ENCODE results near the gene NACA. TPM values are rescaled to one million over a fixed set of nuclear protein-coding genes. Genes with fewer than 3 reads are reported as not detected.
"Not testable (repeated sequence)": the region's sequence is repeated elsewhere in the genome, so short reads cannot be mapped to it uniquely, and the experiment has no call there.

NACA gene
- total RNA-seq, 6 donors from 2014 or later, result 419 to 868 (median 611) TPM

GRCh38 chr12:56760460-56760859 lies 35.4 kb upstream of the NACA start:
- DNase-seq (no peak), ATAC-seq (ENCODE audit: low FRiP score in 2 of 2) (no peak)
- no peaks in the 10 kb centered on the region for H3K36me3 ChIP-seq
- no peak overlapping the region for H3K27ac ChIP-seq
- H3K4me3 ChIP-seq, result no peak overlapping the region
- peaks cover 0 to 3% (median 0%) of the 10 kb centered on the region in 4 donors for H3K4me1 ChIP-seq
- H3K9me3 ChIP-seq, result peaks cover 0 to 9% (median 7%) of the 10 kb centered on the region in 4 donors
- H3K27me3 ChIP-seq, result no peaks in the 10 kb centered on the region
- WGBS, 2 donors, result 68 to 85% methylated on average over 7 of the region's 7 CpGs
- no peak for TF ChIP-seq EP300 (IDR thresholded peaks at IDR 0.05)

GRCh38 chr12:56759263-56759908 lies 34.3 kb upstream of the NACA start:
- WGBS, 2 donors, result 61 to 76% methylated on average over 6 of the region's 6 CpGs
- H3K27ac ChIP-seq, result no peak overlapping the region
- no peak overlapping the region for H3K4me3 ChIP-seq
- no peak for TF ChIP-seq CTCF (IDR thresholded peaks at IDR 0.05)
- TF ChIP-seq POLR2A (IDR thresholded peaks at IDR 0.05), result no peak
- TF ChIP-seq EP300 (IDR thresholded peaks at IDR 0.05), result no peak
- no peaks in the 10 kb centered on the region for H3K27me3 ChIP-seq
- ATAC-seq (ENCODE audit: low FRiP score in 2 of 2) (no peak), DNase-seq (no peak)
- H3K9me3 ChIP-seq, result peaks cover 0 to 9% (median 7%) of the 10 kb centered on the region in 4 donors
- H3K36me3 ChIP-seq, result no peaks in the 10 kb centered on the region
- no peaks in the 10 kb centered on the region for H3K4me1 ChIP-seq

DNA sequence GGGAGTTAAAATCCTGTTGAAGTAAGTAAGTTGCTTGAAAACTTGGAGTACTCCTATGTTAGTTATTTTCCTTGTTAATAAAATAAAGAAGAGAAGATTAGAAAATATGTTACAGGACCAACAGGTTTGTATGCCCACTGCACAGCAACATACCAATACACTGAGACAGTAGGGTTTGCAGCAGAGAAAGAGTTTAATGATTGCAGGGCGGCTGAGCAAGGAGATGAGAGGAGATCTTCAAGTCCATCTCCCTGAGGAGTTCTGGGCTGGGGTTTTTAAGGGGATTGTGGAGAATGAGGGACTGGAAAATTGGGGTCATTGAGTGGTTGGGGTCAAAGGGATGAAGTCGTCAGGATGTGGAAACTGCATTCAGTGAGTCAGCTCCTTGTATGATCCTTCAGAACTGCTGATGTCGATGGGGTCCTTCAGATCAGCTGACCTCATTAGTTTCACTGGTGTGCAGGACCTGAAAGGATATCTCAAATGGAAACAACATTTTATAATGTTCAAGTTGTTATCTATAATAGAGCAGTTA lies 33.7 kb upstream of the NACA start:
- WGBS, 2 donors, result 72 to 87% methylated on average over 3 of the region's 3 CpGs
- no peak overlapping the region for H3K27ac ChIP-seq
- no peak for DNase-seq
- TF ChIP-seq CTCF (IDR thresholded peaks at IDR 0.05) (no peak), POLR2A (IDR thresholded peaks at IDR 0.05) (no peak), POLR2AphosphoS5 (IDR thresholded peaks at IDR 0.05) (no peak), EP300 (IDR thresholded peaks at IDR 0.05) (no peak)
- no peaks in the 10 kb centered on the region for H3K27me3 ChIP-seq
- peaks cover 0 to 9% (median 7%) of the 10 kb centered on the region in 4 donors for H3K9me3 ChIP-seq
- no peak for ATAC-seq (ENCODE audit: low FRiP score in 2 of 2)
- no peaks in the 10 kb centered on the region for H3K36me3 ChIP-seq
- no peaks in the 10 kb centered on the region for H3K4me1 ChIP-seq
- no peak overlapping the region for H3K4me3 ChIP-seq

GRCh38 chr12:56757971-56758370 lies 32.9 kb upstream of the NACA start:
- H3K4me1 ChIP-seq; H3K4me3 ChIP-seq; H3K27ac ChIP-seq; H3K9me3 ChIP-seq; DNase-seq; H3K36me3 ChIP-seq; ATAC-seq (ENCODE audit: low FRiP score in 2 of 2); H3K27me3 ChIP-seq: not testable (repeated sequence)
- WGBS, 2 donors, result 96 to 100% methylated on average over 1 of the region's 1 CpG

- Histone ChIP-seq H3K4me3 (no peak overlapping the region), H3K27me3 (no peaks in the 10 kb centered on the region), H3K36me3 (no peaks in the 10 kb centered on the region), H3K27ac (no peak overlapping the region), H3K9me3 (peaks cover 0 to 5% (median 2%) of the 10 kb centered on the region in 4 donors), H3K4me1 (peaks cover 11 to 26% (median 20%) of the 10 kb centered on the region in 4 donors)
- 96 to 100% methylated on average over 1 of the region's 1 CpG for WGBS, 2 donors
- ATAC-seq (ENCODE audit: low FRiP score in 2 of 2) (no peak), DNase-seq (no peak)
- TF ChIP-seq POLR2AphosphoS5 (IDR thresholded peaks at IDR 0.05), result no peak
- TF ChIP-seq CTCF (IDR thresholded peaks at IDR 0.05), result no peak
- TF ChIP-seq POLR2A (IDR thresholded peaks at IDR 0.05), result no peak
- TF ChIP-seq EP300 (IDR thresholded peaks at IDR 0.05), result no peak
Observed at GRCh38 chr12:56753566-56753965, 28.5 kb upstream of the NACA start.

Measured in upper lobe of left lung (tissue), 6 donors.